ENCODE results near the gene BST1.

DNA sequence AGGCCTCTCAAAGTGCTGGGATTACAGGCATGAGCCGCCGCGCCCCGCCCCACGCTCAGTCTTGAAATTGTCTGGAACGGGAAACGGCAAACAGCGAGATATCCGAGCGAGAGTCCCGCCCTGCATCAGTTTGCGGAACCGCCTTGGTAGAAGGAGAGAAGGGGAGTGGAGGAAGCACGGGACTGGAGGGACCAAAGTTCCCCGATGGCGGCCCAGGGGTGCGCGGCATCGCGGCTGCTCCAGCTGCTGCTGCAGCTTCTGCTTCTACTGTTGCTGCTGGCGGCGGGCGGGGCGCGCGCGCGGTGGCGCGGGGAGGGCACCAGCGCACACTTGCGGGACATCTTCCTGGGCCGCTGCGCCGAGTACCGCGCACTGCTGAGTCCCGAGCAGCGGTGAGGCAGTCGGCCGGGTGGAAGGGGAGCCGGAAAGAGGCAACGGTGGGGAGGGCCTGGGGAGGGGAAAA lies at the start of gene BST1:
- TF ChIP-seq EZH2 (IDR thresholded peaks at IDR 0.05; ENCODE audit: insufficient read depth, poor library complexity, severe bottlenecking): no peak
- no peak for TF ChIP-seq EZH2phosphoT487 (IDR thresholded peaks at IDR 0.05; ENCODE audit: insufficient read depth, low read depth)
